ENCODE results near the gene FAM20A. TPM values are rescaled to one million over a fixed set of nuclear protein-coding genes. Genes with fewer than 3 reads are reported as not detected.

FAM20A gene
- total and polyA plus RNA-seq, 9 of the 15 experiments (the other 6 are each of a cell fraction or from before 2014, with no cell fraction given) = 0.07 TPM; not detected in 8

GRCh38 chr17:68512960-68513474 lies 88.2 kb downstream of the FAM20A start (continued):
- TF ChIP-seq, protein P1, sequence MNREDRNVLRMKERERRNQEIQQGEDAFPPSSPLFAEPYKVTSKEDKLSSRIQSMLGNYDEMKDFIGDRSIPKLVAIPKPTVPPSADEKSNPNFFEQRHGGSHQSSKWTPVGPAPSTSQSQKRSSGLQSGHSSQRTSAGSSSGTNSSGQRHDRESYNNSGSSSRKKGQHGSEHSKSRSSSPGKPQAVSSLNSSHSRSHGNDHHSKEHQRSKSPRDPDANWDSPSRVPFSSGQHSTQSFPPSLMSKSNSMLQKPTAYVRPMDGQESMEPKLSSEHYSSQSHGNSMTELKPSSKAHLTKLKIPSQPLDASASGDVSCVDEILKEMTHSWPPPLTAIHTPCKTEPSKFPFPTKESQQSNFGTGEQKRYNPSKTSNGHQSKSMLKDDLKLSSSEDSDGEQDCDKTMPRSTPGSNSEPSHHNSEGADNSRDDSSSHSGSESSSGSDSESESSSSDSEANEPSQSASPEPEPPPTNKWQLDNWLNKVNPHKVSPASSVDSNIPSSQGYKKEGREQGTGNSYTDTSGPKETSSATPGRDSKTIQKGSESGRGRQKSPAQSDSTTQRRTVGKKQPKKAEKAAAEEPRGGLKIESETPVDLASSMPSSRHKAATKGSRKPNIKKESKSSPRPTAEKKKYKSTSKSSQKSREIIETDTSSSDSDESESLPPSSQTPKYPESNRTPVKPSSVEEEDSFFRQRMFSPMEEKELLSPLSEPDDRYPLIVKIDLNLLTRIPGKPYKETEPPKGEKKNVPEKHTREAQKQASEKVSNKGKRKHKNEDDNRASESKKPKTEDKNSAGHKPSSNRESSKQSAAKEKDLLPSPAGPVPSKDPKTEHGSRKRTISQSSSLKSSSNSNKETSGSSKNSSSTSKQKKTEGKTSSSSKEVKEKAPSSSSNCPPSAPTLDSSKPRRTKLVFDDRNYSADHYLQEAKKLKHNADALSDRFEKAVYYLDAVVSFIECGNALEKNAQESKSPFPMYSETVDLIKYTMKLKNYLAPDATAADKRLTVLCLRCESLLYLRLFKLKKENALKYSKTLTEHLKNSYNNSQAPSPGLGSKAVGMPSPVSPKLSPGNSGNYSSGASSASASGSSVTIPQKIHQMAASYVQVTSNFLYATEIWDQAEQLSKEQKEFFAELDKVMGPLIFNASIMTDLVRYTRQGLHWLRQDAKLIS (CRISPR knock-in tag; IDR thresholded peaks at IDR 0.05) = 0 out of 2 replicates have a peak, but pooled peaks have one; percentile 37
- TF ChIP-seq ZNF232 (CRISPR knock-in tag; IDR thresholded peaks at IDR 0.05) (no peak), KLF10 (CRISPR knock-in tag; IDR thresholded peaks at IDR 0.05) (no peak), NKRF (IDR thresholded peaks at IDR 0.05; ENCODE audit: borderline replicate concordance) (peak; percentile 48; the same call in 1 of the 2 replicates), U2AF2 (optimal IDR thresholded peaks at IDR 0.05; ENCODE audit: low read depth, low read length) (no peak), ZNF584 (CRISPR knock-in tag; IDR thresholded peaks at IDR 0.05; ENCODE audit: low read depth) (peak; percentile 35; the same call in 1 of the 2 replicates), PML (IDR thresholded peaks at IDR 0.05; ENCODE audit: low read length) (no peak), CXXC5 (CRISPR knock-in tag; IDR thresholded peaks at IDR 0.05) (no peak), HDAC8 (tag; IDR thresholded peaks at IDR 0.05) (no peak)
- TF ChIP-seq, protein P2, sequence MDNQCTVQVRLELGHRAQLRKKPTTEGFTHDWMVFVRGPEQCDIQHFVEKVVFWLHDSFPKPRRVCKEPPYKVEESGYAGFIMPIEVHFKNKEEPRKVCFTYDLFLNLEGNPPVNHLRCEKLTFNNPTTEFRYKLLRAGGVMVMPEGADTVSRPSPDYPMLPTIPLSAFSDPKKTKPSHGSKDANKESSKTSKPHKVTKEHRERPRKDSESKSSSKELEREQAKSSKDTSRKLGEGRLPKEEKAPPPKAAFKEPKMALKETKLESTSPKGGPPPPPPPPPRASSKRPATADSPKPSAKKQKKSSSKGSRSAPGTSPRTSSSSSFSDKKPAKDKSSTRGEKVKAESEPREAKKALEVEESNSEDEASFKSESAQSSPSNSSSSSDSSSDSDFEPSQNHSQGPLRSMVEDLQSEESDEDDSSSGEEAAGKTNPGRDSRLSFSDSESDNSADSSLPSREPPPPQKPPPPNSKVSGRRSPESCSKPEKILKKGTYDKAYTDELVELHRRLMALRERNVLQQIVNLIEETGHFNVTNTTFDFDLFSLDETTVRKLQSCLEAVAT (IDR thresholded peaks at IDR 0.05) = no peak
- TF ChIP-seq, protein P3, sequence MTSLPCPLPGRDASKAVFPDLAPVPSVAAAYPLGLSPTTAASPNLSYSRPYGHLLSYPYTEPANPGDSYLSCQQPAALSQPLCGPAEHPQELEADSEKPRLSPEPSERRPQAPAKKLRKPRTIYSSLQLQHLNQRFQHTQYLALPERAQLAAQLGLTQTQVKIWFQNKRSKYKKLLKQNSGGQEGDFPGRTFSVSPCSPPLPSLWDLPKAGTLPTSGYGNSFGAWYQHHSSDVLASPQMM (CRISPR knock-in tag; IDR thresholded peaks at IDR 0.05) = no peak

All from K562 (cell line).